Brain microvascular endothelial cell (primary cell): ENCODE results near the gene ZNF587B.
"Not testable (repeated sequence)": the region's sequence is repeated elsewhere in the genome, so short reads cannot be mapped to it uniquely, and the experiment has no call there.

ENCODE experiments used
- DNase-seq: peaks from one replicate; pipeline ENCODE4 v3.0.0-alpha.2; 2020
- H3K27ac ChIP-seq: fragments of 250-450 bp; sonication (Bioruptor Pico); 2 replicates; pipeline ENCODE4 v1.5.1; 2020; ENCODE audit warnings: mild to moderate bottlenecking, moderate library complexity
- H3K27me3 ChIP-seq: fragments of 250-450 bp; sonication (Bioruptor Pico); replicated peaks from 2 replicates; pipeline ENCODE4 v1.5.1; 2020; ENCODE audit warnings: mild to moderate bottlenecking
- H3K36me3 ChIP-seq: fragments of 250-450 bp; sonication (Bioruptor Pico); replicated peaks from 2 replicates; pipeline ENCODE4 v1.5.1; 2020; ENCODE audit warnings: mild to moderate bottlenecking
- H3K4me3 ChIP-seq: 2 replicates; pipeline ENCODE4 v1.5.1; 2011; ENCODE audit warnings: low read depth, mild to moderate bottlenecking, control low read depth, low read length, moderate library complexity
- in situ Hi-C: cut with HindIII; loops from 2 replicates; pipeline ENCODE4 v1.10.0; 2017; ENCODE audit warnings: low sequenced_read_pairs, low pct_ligation_motif_present
- TF ChIP-seq, protein P1 (sequence below): IDR thresholded peaks from 2 replicates; pipeline ENCODE4 v1.5.1; 2011; ENCODE audit warnings: low read depth, mild to moderate bottlenecking, moderate library complexity, low read length, control low read depth, inconsistent platforms; ENCODE audit errors: missing control alignments

Gene ZNF587B

DNA sequence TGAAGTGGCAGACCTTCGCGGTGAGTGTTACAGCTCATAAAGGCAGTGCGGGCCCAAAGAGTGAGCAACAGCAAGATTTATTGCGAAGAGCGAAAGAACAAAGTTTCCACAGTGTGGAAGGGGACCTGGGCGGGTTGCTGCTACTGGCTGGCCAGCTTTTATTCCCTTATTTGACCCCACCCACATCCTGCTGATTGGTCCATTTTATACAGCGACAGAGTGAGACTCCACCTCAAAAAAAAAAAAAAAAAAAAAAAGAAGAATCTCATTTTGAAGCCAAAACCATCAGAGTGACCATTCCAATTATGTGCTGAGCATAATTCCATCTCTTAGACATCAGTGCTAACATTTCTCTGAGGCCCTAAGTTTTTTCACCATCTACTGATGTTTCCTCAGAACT lies 13.4 kb upstream of the ZNF587B start:
- in situ Hi-C loops: no loop called here
- H3K27me3 ChIP-seq: no peaks in the 10 kb centered on the region
- TF ChIP-seq, protein P1, sequence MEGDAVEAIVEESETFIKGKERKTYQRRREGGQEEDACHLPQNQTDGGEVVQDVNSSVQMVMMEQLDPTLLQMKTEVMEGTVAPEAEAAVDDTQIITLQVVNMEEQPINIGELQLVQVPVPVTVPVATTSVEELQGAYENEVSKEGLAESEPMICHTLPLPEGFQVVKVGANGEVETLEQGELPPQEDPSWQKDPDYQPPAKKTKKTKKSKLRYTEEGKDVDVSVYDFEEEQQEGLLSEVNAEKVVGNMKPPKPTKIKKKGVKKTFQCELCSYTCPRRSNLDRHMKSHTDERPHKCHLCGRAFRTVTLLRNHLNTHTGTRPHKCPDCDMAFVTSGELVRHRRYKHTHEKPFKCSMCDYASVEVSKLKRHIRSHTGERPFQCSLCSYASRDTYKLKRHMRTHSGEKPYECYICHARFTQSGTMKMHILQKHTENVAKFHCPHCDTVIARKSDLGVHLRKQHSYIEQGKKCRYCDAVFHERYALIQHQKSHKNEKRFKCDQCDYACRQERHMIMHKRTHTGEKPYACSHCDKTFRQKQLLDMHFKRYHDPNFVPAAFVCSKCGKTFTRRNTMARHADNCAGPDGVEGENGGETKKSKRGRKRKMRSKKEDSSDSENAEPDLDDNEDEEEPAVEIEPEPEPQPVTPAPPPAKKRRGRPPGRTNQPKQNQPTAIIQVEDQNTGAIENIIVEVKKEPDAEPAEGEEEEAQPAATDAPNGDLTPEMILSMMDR: no peak
- no peak overlapping the region for H3K4me3 ChIP-seq
- DNase-seq: no peak
- peaks cover 10% of the 10 kb centered on the region for H3K36me3 ChIP-seq
- H3K27ac ChIP-seq: no peak overlapping the region

DNA sequence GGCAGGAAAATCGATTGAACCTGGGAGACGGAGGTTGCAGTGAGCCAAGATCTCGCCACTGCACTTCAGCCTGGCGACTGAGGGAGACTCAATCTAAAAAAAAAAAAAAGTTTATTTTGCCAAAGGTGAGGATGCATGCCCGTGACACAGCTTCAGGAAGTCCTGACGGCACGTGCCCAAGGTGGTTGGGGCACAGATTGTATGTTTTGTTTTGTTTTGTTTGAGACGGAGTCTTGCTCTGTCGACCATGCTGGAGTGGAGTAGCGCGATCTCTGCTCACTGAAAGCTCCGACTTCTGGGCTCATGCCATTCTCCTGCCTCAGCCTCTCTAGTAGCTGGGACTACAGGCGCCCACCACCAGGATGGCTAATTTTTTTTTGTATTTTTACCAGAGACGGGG lies 12.1 kb upstream of the ZNF587B start:
- in situ Hi-C loops: no loop called here
- Histone ChIP-seq H3K27me3 (no peaks in the 10 kb centered on the region), H3K27ac (no peak overlapping the region), H3K36me3 (peaks cover 4% of the 10 kb centered on the region), H3K4me3 (no peak overlapping the region)
- DNase-seq: no peak
- TF ChIP-seq, protein P1: no peak

DNA sequence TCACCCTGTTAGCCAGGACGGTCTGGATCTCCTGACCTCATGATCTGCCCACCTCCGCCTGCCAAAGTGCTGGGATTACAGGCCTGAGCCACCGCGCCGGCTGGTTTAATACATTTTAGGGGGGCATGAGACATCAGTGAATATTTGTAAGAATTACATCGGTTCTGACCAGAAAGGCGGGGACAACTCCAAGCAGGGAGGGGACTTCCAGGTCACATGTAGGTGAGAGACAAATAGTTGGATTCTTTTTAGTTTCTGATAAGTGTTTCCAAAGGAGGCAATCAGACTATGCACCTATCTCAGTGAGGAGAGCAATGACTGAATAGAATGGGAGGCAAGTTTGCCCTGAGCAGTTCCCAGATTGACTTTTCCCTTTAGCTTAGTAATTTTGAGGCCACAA lies 11.7 kb upstream of the ZNF587B start:
- Histone ChIP-seq H3K27me3 (no peaks in the 10 kb centered on the region), H3K4me3 (no peak overlapping the region), H3K27ac (no peak overlapping the region), H3K36me3 (peaks cover 4% of the 10 kb centered on the region)
- in situ Hi-C loops: no loop called here
- TF ChIP-seq, protein P1: no peak
- DNase-seq: no peak

DNA sequence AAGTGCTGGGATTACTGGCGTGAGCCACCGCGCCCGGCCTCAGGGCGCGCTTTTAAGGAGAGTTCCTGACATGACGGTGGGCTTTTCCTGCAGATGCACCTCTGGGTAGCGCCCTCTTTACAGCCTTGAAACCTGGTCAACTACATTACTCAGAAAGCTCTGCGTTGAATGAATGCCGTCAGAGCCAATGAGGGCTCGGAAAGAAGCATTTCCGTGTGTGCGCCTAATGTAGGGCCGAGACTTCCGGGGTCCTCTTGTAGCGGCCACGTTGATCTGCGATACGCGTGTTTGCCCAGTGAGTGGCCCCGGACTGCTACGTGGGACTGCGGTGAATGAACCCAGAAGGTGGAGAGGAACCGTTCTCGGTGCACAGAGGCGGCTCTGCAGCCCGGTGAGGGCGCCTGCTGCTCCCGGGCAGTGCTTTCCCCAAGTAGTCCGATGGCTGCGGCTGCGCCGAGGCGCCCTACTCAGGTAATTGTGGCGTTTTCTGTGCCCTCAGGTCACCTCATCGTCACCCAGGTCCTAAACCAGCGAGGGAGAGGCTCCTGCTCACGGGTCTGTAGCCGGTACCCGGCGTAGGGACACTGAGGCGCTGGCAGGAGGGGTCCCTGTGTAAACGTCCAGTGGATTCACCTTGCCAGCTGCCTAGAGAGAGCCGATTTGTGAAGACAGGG lies 10.5 kb upstream of the ZNF587B start:
- in situ Hi-C loops: no loop called here
- Histone ChIP-seq H3K27ac (peak overlapping the region; percentile 75), H3K4me3 (peak overlapping the region; percentile 97), H3K36me3 (peaks cover 2% of the 10 kb centered on the region), H3K27me3 (no peaks in the 10 kb centered on the region)
- DNase-seq: peak; percentile 94
- TF ChIP-seq, protein P1: peak; percentile 8

DNA sequence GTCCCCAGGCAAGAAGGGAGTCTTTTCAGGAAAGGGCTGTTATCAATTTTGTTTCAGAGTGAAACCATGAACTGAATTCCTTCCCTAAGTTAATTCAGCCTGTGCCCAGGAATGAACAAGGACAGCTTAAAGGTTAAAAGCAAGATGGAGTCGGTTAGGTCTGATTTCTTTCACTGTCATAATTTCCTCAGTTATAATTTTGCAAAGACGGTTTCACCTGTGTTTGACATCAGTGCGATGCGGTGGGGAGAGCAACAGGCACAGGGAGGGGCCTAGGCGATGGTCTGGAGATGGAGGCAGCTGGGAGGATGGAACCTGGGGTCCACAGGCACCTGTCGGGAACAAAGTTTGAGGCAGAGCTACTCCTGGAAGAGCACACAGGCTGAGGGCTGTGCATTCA lies 9.5 kb upstream of the ZNF587B start:
- Histone ChIP-seq H3K4me3 (peak overlapping the region; percentile 97), H3K36me3 (peaks cover 2% of the 10 kb centered on the region), H3K27ac (no peak overlapping the region), H3K27me3 (no peaks in the 10 kb centered on the region)
- no peak for DNase-seq
- TF ChIP-seq, protein P1: no peak
- in situ Hi-C loops: no loop called here

DNA sequence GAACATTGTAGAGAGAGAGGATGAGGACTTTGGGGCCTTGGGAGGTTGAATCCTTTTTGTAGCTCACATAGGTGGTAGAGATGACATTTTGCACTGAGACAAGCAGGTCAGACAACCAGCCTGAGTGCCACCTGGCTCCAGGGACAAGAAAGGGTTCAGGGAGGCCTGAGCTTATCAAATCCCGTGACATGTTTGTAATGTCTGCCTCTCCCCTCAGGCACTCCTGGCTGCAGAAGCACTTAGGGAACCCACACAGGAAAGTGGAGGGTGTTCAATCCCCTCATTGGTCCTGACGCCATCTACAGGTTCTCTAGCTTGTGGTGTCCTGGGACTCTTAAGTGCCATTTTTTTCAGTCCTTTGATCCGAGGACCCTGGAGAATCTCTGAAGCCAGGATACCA lies 9.0 kb upstream of the ZNF587B start:
- DNase-seq, in situ Hi-C loops, H3K4me3 ChIP-seq, H3K27me3 ChIP-seq, H3K36me3 ChIP-seq, H3K27ac ChIP-seq: not testable (repeated sequence)

DNA sequence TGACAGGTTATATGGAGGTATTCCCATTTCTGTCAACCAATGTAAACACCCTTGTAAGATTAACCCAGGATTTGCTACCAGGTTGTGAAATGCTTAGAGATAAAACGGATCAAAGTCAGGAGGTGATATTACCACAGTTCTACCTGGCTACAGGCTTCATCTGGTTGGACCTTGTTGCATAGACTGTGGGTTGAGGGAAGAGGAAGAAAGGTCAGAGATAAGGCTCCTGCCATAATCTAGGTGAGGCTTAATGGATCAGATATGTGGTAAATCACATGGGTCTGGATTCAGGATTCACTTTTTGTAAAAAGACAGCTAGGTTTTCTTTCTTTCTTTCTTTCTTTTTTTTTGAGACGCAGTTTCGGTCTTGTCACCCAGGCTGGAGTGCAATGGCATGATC lies 8.6 kb upstream of the ZNF587B start:
- H3K27me3 ChIP-seq, H3K4me3 ChIP-seq, DNase-seq, H3K36me3 ChIP-seq, in situ Hi-C loops, H3K27ac ChIP-seq: not testable (repeated sequence)

DNA sequence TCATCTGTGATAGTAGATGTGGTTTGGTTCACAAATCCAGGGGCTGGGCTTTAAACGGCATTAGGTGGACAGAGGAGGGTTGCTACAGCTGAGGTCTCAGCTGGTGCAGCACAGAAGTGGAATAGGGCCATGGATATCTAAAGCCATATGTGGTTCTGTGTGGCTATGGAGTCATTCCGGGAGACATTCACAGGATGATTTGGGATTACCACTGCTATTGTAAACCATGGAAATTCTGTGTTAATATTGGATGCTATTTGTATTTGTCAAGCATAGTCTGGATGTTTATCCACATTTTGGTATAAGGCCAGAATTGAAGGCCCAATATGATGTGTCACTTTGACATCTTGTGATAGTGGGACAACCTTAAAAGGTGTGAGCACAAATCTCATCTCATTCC lies 6.9 kb upstream of the ZNF587B start:
- H3K36me3 ChIP-seq, H3K4me3 ChIP-seq, in situ Hi-C loops, H3K27ac ChIP-seq, DNase-seq, H3K27me3 ChIP-seq: not testable (repeated sequence)

DNA sequence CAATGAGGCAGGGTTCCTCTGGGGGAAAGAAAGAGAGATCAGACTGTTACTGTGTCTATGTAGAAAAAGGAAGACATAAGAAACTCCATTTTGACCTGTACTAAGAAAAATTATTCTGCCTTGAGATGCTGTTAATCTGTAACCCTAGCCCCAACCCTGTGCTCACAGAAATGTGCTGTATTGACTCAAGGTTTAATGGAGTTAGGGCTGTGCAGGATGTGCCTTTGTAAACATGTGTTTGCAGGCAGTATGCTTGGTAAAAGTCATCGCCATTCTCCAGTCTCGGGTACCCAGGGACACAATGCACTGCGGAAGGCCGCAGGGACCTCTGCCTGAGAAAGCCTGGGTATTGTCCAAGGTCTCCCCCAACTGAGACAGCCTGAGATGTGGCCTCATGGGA lies 6.5 kb upstream of the ZNF587B start:
- DNase-seq, H3K4me3 ChIP-seq, H3K27me3 ChIP-seq, H3K36me3 ChIP-seq, H3K27ac ChIP-seq, in situ Hi-C loops: not testable (repeated sequence)
